SU-DHL-6 (cell line): Measurements from ENCODE around the gene COPS7A.

ENCODE experiments used
- H2AFZ ChIP-seq: fragments of 200-600 bp; sonication (generic); 2 replicates; pipeline ENCODE4 v1.6.1; 2014; ENCODE audit warnings: low read depth, mild to moderate bottlenecking, moderate library complexity, mixed read lengths, antibody characterized with exemption, low read length; ENCODE audit not compliant: severe bottlenecking
- H3F3A ChIP-seq: fragments of 200-600 bp; shearing (Covaris generic); 2 replicates; pipeline ENCODE4 v1.6.0; 2016; ENCODE audit warnings: antibody characterized with exemption, mild to moderate bottlenecking; ENCODE audit not compliant: insufficient read depth
- H3K27ac ChIP-seq: fragments of 200-600 bp; sonication (generic); 2 replicates; pipeline ENCODE4 v1.5.1; 2016; ENCODE audit warnings: low read depth, mild to moderate bottlenecking, low read length, moderate library complexity, mixed read lengths
- H3K27me3 ChIP-seq: fragments of 200-600 bp; sonication (generic), shearing (Covaris generic); 2 replicates; pipeline ENCODE4 v1.6.0; 2014; ENCODE audit warnings: mild to moderate bottlenecking, low read length
- H3K36me3 ChIP-seq: fragments of 200-600 bp; sonication (generic); 2 replicates; pipeline ENCODE4 v1.6.1; 2014; ENCODE audit warnings: mild to moderate bottlenecking, low read length, mixed read lengths
- H3K4me2 ChIP-seq: fragments of 300-600, 200-600 bp; shearing (Covaris generic), sonication (generic); 2 replicates; pipeline ENCODE4 v1.6.0; 2014; ENCODE audit warnings: low read length, low read depth, mild to moderate bottlenecking; ENCODE audit not compliant: poor library complexity, severe bottlenecking
- H3K4me3 ChIP-seq: fragments of 200-600 bp; sonication (generic); 2 replicates; pipeline ENCODE4 v1.5.1; 2014; ENCODE audit warnings: antibody characterized with exemption, low read length, mild to moderate bottlenecking, mixed read lengths; ENCODE audit not compliant: insufficient read depth, poor library complexity, severe bottlenecking
- H3K79me2 ChIP-seq: fragments of 200-600 bp; sonication (generic); 2 replicates; pipeline ENCODE4 v1.6.1; 2014; ENCODE audit warnings: mild to moderate bottlenecking, low read length, moderate library complexity; ENCODE audit not compliant: insufficient read depth
- H3K9ac ChIP-seq: fragments of 200-600 bp; sonication (generic); 2 replicates; pipeline ENCODE4 v1.7.0; 2014; ENCODE audit warnings: mild to moderate bottlenecking, low read length
- H3K9me2 ChIP-seq: fragments of 200-600 bp; sonication (generic); replicated peaks from 2 replicates; pipeline ENCODE4 v1.6.1; 2014; ENCODE audit warnings: low read length; ENCODE audit not compliant: insufficient read depth
- H3K9me3 ChIP-seq: fragments of 200-600 bp; sonication (generic); 2 replicates; pipeline ENCODE4 v1.6.1; 2014; ENCODE audit warnings: low read length, mixed read lengths; ENCODE audit not compliant: insufficient read depth
- H4K20me1 ChIP-seq: fragments of 200-600 bp; sonication (generic); 2 replicates; pipeline ENCODE4 v1.6.1; 2014; ENCODE audit warnings: low read depth, mild to moderate bottlenecking, antibody characterized with exemption, low read length, moderate library complexity, mixed read lengths
- EZH2phosphoT487 ChIP-seq: fragments of 200-600 bp; sonication (generic), shearing (Covaris generic); conservative IDR thresholded peaks from 2 replicates; pipeline ENCODE4 v1.6.1; 2018; ENCODE audit warnings: mild to moderate bottlenecking, antibody characterized with exemption, low read length, moderate library complexity, mixed read lengths
- TF ChIP-seq, protein P1 (sequence below): fragments of 200-600 bp; sonication (generic); IDR thresholded peaks from one replicate; pipeline ENCODE4 v1.5.1; 2017; ENCODE audit warnings: antibody characterized with exemption, mild to moderate bottlenecking, low read length, moderate library complexity; ENCODE audit not compliant: insufficient read depth, poor library complexity, severe bottlenecking

The COPS7A gene

DNA sequence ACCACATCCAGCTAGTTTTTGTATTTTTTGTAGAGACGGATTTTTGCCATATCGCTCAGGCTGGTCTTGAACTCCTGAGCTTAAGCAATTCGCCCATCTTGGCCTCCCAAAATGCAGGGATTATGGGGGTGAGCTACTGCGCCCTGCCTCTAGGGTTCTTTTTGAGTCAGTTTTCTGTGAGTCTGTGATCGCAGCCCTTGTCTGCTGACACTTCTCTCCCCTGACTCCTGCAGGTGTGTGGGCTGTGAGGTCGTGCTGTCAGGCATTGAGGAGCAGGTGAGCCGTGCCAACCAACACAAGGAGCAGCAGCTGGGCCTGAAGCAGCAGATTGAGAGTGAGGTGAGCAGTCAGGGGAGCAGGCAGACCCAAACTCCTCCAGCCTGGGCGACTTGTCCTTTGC, 6.3 kb downstream of the COPS7A start:
- Histone ChIP-seq H3K27ac (no peak overlapping the region), H3K9ac (no peak overlapping the region), H3K4me3 (no peak overlapping the region), H3K9me3 (no peaks in the 10 kb centered on the region), H3K79me2 (no peaks in the 10 kb centered on the region), H3K36me3 (no peaks in the 10 kb centered on the region), H3K9me2 (no peaks in the 10 kb centered on the region), H4K20me1 (no peaks in the 10 kb centered on the region), H3K4me2 (no peak overlapping the region), H3F3A (no peaks in the 10 kb centered on the region), H3K27me3 (no peaks in the 10 kb centered on the region), H2AFZ (no peak overlapping the region)
- TF ChIP-seq, protein P1, sequence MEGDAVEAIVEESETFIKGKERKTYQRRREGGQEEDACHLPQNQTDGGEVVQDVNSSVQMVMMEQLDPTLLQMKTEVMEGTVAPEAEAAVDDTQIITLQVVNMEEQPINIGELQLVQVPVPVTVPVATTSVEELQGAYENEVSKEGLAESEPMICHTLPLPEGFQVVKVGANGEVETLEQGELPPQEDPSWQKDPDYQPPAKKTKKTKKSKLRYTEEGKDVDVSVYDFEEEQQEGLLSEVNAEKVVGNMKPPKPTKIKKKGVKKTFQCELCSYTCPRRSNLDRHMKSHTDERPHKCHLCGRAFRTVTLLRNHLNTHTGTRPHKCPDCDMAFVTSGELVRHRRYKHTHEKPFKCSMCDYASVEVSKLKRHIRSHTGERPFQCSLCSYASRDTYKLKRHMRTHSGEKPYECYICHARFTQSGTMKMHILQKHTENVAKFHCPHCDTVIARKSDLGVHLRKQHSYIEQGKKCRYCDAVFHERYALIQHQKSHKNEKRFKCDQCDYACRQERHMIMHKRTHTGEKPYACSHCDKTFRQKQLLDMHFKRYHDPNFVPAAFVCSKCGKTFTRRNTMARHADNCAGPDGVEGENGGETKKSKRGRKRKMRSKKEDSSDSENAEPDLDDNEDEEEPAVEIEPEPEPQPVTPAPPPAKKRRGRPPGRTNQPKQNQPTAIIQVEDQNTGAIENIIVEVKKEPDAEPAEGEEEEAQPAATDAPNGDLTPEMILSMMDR = no peak
- no peak for TF ChIP-seq EZH2phosphoT487

DNA sequence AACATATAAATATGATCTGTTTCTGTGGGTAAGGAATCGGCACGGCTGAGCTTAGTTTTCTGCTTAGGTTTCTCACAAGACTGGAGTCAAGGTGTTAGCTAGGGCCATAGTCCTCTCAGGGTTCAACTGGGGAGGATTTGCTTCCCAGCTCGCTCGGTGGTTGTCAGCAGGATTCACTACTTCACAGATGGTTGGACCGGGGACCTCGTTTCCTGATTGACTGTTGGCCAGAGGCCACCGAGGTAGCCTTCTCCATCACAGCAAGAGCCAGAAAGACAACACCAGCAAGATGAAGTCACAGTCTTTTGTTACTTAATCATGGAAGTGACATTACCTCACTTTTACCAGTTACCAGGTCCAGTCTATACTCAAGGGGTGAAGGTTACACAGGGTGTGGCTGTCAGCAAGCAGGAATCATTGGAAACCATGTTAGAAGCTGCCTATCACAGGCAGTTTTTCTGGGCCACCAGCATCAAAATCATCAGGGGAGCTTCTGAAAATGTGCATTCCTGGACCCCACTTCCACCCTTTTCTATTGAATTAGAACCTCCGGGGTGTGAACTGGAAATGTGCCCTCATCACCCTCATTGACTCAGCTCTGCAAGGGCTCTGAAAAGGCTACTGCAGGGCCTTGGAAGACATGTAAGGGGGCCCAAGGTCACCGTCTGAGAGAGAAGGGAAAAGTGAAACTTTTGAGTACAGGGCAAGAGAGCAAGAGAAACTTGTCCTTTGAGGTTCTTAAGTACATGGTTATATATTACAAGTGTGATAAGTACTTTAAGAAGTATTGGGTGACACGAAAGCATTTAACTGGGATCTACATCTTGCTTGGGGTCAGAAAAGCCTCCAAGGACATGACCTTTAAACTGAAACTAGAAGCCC, 10.9 kb downstream of the COPS7A start:
- Histone ChIP-seq H2AFZ (no peak overlapping the region), H3K4me2 (no peak overlapping the region), H3K9me2 (no peaks in the 10 kb centered on the region), H3F3A (no peaks in the 10 kb centered on the region), H3K27me3 (no peaks in the 10 kb centered on the region), H3K9ac (no peak overlapping the region), H3K36me3 (no peaks in the 10 kb centered on the region), H3K4me3 (no peak overlapping the region), H3K27ac (no peak overlapping the region), H4K20me1 (no peaks in the 10 kb centered on the region), H3K9me3 (no peaks in the 10 kb centered on the region), H3K79me2 (no peaks in the 10 kb centered on the region)
- no peak for TF ChIP-seq EZH2phosphoT487
- TF ChIP-seq, protein P1 = no peak

DNA sequence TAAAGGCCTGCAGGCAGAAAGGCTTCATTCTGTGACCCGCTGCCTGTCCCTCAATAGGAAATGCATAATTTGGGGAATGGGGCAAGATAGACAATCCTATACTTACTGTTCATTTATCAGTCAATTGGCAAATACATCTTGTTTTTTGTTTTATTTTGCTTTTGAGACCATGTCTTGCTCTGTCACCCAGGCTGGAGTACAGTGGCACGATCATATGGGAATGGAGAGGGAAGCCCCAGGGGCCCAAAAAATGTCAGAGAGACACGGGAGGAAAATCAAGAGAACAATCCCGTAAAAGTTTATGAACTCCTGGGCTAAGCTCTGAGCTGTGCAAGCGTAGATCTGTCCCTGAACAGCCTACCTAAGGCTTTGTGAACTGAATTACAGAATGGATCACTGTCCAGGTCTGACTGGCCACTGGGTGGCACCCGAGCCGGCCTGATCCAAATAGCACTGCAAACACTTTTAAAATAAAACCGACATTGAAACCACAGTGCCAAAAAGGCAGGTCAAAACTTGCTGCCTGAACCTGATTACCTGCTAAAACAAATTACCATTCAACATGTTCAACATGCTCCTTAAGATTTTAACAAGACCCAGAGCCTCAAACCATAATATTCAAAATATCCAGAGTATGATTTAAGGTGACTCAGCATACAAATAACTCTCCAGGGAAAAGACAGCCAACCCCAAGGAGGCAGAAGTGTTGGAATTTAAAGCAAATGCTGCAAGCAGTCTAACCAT, 11.8 kb downstream of the COPS7A start:
- Histone ChIP-seq H3K4me2 (no peak overlapping the region), H3K79me2 (no peaks in the 10 kb centered on the region), H3K9ac (no peak overlapping the region), H3K4me3 (no peak overlapping the region), H3K36me3 (no peaks in the 10 kb centered on the region), H3K27me3 (no peaks in the 10 kb centered on the region), H3K27ac (no peak overlapping the region), H3K9me3 (no peaks in the 10 kb centered on the region), H4K20me1 (no peaks in the 10 kb centered on the region), H3F3A (no peaks in the 10 kb centered on the region), H2AFZ (no peak overlapping the region), H3K9me2 (no peaks in the 10 kb centered on the region)
- TF ChIP-seq, protein P1 = no peak
- TF ChIP-seq EZH2phosphoT487 = no peak
